Measurements from ENCODE around the gene NRXN3.

Gene NRXN3

DNA sequence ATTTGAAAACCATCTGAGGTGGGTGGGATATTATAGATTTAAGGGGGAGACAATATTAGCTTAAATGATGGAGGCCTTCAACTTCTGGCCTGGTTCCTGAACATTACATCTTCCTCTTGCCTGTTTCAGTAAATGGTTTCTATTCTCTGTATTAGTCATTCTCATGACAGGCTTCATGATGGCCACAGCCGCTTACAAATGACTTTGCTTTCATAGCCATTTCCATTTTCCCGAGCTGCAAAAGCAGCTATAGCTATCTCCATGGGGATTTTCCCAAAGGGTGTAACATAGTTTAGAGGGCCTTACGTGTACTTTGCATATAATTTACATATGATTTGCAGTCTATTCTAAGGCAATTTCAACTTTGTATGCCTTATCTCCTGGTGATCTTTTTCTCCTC, 121.8 kb downstream of the NRXN3 start:
- Histone ChIP-seq H4K20me1 (no peaks in the 10 kb centered on the region), H3K36me3 (no peaks in the 10 kb centered on the region)
- no peak for TF ChIP-seq Cebpa-rat (IDR thresholded peaks at IDR 0.05)

DNA sequence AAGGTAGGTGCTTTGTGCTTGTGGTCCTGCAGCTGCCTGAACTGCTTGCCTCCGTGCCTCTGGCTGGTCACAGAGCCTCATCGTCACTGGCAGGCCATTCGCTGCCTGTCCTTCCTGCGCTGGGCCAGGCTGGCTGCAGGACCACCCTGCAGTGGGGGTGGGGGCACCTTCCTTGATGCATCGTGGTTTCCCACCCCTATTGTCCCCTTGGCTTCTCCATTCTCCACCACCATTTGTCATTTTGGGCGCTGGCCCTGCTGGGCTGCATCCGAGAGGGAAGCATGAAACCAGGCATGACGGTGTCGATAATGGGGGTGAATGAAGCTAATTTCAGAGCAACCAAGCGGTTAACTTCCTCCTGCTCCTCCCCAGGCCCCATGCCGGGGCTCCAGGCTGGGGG, 127.7 kb downstream of the NRXN3 start:
- H3K4me1 ChIP-seq, result peaks cover 0 to 13% (median 5%) of the 10 kb centered on the region in 10 experiments; a peak in 9 of 20 replicates
- no peak overlapping the region for H3K4me3 ChIP-seq
- no peaks in the 10 kb centered on the region for H4K20me1 ChIP-seq
- no peaks in the 10 kb centered on the region for H3K27me3 ChIP-seq
- no peak overlapping the region for H3K27ac ChIP-seq
- no peaks in the 10 kb centered on the region for H3K9me3 ChIP-seq (replicated peaks in 1 of 11)
- no peak overlapping the region for H3K9ac ChIP-seq
- no peak overlapping the region for H3K4me2 ChIP-seq
- no peak for TF ChIP-seq Cebpa-rat (IDR thresholded peaks at IDR 0.05)
- no peaks in the 10 kb centered on the region for H3K36me3 ChIP-seq

More for the DNA sequence above, 121.8 kb downstream of the NRXN3 start:
- H3K9me3 ChIP-seq (replicated peaks in 1 of 11), result no peaks in the 10 kb centered on the region
- no peak overlapping the region for H3K27ac ChIP-seq
- no peaks in the 10 kb centered on the region for H3K4me1 ChIP-seq
- no peak overlapping the region for H3K9ac ChIP-seq
- H3K4me3 ChIP-seq, result no peak overlapping the region
- no peaks in the 10 kb centered on the region for H3K27me3 ChIP-seq
- H3K4me2 ChIP-seq, result no peak overlapping the region

DNA sequence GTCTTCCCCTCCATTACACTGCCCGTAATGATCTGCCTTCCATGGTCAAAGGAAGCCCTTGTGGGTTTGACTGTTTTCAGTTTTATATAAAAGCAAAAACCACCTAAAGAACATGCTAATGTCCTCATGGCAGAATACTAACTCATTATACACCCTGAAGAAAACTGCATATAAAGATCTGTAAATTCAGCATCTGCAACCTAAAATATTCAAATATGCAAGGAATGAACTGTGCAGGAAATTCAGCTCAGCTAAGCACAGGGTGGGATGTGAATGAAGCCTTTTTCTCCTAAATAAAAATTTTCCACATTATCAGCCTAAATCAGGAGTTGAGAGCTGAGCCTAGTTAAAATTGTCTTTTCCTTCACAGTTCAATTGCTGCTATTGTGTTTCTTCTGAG, 128.1 kb downstream of the NRXN3 start:
- Histone ChIP-seq H3K4me3 (no peak overlapping the region), H3K9ac (no peak overlapping the region), H4K20me1 (no peaks in the 10 kb centered on the region), H3K9me3 (replicated peaks in 1 of 11) (no peaks in the 10 kb centered on the region), H3K27ac (no peak overlapping the region), H3K4me2 (no peak overlapping the region), H3K27me3 (no peaks in the 10 kb centered on the region), H3K36me3 (no peaks in the 10 kb centered on the region), H3K4me1 (peaks cover 0 to 13% (median 5%) of the 10 kb centered on the region in 10 experiments; a peak in 9 of 20 replicates)
- no peak for TF ChIP-seq Cebpa-rat (IDR thresholded peaks at IDR 0.05)

DNA sequence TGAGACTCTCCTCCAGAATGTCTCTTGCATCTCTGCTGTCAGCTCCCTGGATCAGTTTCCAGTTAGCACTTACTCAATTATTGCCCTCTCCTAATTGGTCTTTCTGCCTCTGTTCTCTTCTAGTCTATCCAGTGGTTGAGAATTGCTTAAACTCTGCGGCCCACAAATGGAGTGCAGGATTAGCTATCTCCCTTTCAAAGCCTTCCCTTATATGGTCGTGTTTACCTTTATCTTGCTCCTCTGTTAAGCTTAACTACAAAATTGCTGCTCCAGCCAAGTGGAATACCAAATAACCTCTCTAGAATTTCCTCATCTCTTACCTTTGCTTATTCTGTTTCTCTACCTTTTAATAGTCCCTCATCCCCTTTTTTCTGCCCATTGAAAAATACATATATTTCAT, 132.7 kb downstream of the NRXN3 start:
- H3K4me1 ChIP-seq, result peaks cover 0 to 13% (median 5%) of the 10 kb centered on the region in 10 experiments; a peak in 9 of 20 replicates
- no peaks in the 10 kb centered on the region for H3K36me3 ChIP-seq
- H3K4me3 ChIP-seq, result no peak overlapping the region
- TF ChIP-seq Cebpa-rat (IDR thresholded peaks at IDR 0.05), result no peak
- H3K4me2 ChIP-seq, result no peak overlapping the region
- H3K9me3 ChIP-seq (replicated peaks in 1 of 11), result no peaks in the 10 kb centered on the region
- no peaks in the 10 kb centered on the region for H4K20me1 ChIP-seq
- H3K9ac ChIP-seq, result no peak overlapping the region
- no peak overlapping the region for H3K27ac ChIP-seq
- no peaks in the 10 kb centered on the region for H3K27me3 ChIP-seq

DNA sequence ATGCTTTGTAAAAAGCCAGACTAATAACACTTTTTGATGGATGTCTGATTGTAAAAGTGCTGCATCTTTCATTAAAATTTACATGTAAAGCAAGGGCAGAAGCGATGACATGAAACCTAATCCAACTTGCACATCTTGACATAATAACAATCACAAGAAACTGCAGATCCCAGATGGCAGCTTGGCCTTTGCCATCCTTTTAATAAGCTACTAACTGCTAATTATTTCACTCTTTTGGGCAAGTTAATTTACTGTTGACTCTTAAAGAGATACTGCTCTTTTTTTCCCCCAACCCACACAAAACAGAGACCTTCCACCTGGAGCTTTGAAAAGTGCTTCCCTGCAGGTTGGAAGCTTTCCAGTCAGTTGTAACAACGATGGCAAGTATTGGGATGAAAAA, 137.5 kb downstream of the NRXN3 start:
- H3K9ac ChIP-seq, result no peak overlapping the region
- H3K4me1 ChIP-seq, result peaks cover 0 to 21% (median 10%) of the 10 kb centered on the region in 10 experiments; a peak in 13 of 20 replicates
- no peak for TF ChIP-seq Cebpa-rat (IDR thresholded peaks at IDR 0.05)
- H3K4me3 ChIP-seq, result no peak overlapping the region
- no peaks in the 10 kb centered on the region for H4K20me1 ChIP-seq
- no peaks in the 10 kb centered on the region for H3K9me3 ChIP-seq (replicated peaks in 1 of 11)
- H3K27me3 ChIP-seq, result no peaks in the 10 kb centered on the region
- H3K4me2 ChIP-seq, result no peak overlapping the region
- no peak overlapping the region for H3K27ac ChIP-seq
- H3K36me3 ChIP-seq, result no peaks in the 10 kb centered on the region

DNA sequence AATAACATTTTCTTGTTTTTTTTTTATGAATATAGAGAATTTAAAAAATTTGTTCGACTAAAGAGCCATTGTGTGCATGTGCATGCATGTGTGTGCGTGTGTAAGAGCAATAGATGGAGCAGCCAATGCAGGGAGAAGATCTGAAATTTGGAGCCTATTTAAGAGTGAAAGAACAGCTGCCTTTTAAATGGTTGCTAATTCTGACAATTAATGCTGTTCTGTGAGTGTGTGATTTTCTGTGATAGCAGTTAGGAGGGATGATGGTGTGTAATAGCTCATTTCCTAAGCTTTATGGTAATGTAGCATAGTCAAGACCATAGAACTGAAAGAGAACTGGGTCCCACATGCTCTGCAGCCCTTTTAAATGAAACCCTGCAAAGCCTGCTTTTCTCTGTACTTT, 137.9 kb downstream of the NRXN3 start:
- no peaks in the 10 kb centered on the region for H3K9me3 ChIP-seq (replicated peaks in 1 of 11)
- no peaks in the 10 kb centered on the region for H3K36me3 ChIP-seq

DNA sequence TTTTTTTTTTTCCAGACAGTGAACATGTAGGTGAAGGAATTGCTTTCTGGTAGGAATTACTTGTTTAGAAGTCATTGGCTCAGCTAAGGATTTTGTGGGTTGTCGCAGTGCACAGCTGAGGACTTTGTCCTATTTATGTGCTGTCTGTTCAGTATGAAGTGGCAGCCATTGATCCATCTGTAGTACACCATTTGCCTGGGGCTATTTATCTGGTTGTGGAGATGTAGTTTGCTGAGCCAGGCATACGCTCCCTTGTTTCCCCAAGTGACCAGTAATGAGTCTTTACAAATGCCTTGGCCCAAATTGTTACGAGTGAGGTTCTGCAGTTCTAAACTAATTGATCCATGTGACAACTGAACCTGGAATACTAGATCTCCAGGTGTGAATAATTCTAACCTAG, 140.1 kb downstream of the NRXN3 start:
- Histone ChIP-seq H3K27me3 (no peaks in the 10 kb centered on the region), H3K27ac (no peak overlapping the region), H3K4me1 (peaks cover 0 to 39% (median 16%) of the 10 kb centered on the region in 10 experiments; a peak in 13 of 20 replicates), H3K4me3 (no peak overlapping the region), H3K4me2 (no peak overlapping the region), H3K9me3 (replicated peaks in 1 of 11) (no peaks in the 10 kb centered on the region), H3K9ac (no peak overlapping the region), H4K20me1 (no peaks in the 10 kb centered on the region), H3K36me3 (no peaks in the 10 kb centered on the region)
- no peak for TF ChIP-seq Cebpa-rat (IDR thresholded peaks at IDR 0.05)

More for the DNA sequence above, 137.9 kb downstream of the NRXN3 start:
- no peak overlapping the region for H3K4me2 ChIP-seq
- H3K4me3 ChIP-seq, result no peak overlapping the region
- no peaks in the 10 kb centered on the region for H3K27me3 ChIP-seq
- no peak overlapping the region for H3K27ac ChIP-seq
- H4K20me1 ChIP-seq, result no peaks in the 10 kb centered on the region
- TF ChIP-seq Cebpa-rat (IDR thresholded peaks at IDR 0.05), result no peak
- H3K4me1 ChIP-seq, result peaks cover 0 to 25% (median 14%) of the 10 kb centered on the region in 10 experiments; a peak in 13 of 20 replicates
- H3K9ac ChIP-seq, result no peak overlapping the region

DNA sequence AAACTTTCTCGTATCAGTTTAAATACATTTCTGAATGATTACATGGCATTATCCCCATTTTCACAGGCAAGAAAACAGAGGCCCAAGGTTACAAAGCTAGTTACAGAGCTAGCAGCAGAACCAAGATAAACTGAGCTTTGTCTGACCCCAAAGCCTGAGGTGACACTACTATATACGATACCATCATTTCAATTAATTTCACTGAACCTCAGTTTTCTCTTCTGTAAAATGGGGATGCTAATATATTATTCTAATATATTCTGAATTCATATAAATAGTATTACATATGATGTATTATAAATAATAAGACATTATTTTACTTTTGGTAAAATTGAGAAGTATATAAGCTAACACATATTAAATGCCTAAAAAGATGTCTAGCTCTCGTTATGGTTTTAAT, 143.3 kb downstream of the NRXN3 start:
- Histone ChIP-seq H3K9ac (no peak overlapping the region), H3K27ac (no peak overlapping the region; a peak in 1 of 22 replicates), H3K4me3 (no peak overlapping the region), H3K4me2 (peak overlapping the region in 1 of 11 experiments; percentile 73; a peak in 2 of 22 replicates), H3K36me3 (no peaks in the 10 kb centered on the region), H4K20me1 (no peaks in the 10 kb centered on the region), H3K27me3 (no peaks in the 10 kb centered on the region), H3K9me3 (replicated peaks in 1 of 11) (no peaks in the 10 kb centered on the region), H3K4me1 (peaks cover 0 to 67% (median 24%) of the 10 kb centered on the region in 10 experiments; a peak in 16 of 20 replicates)
- TF ChIP-seq Cebpa-rat (IDR thresholded peaks at IDR 0.05), result no peak

DNA sequence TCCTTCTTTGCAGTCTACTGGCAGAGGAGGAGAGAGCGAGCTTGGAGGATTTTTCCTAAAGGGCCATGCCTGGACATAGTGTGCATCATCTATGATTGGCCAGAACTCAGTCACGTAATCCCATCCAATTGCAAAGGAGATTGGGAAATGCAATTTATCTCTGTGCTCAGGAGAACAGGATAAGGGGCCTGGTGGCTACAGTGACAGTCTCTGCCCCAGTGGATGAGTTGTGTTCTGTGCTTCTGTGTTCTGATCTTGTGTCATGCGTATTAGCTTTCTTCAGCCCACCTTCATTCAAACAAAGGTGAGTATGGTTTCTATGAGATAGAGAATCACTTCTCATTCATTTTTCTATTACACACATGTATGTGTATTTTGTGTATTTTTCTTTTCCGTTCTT, 144.3 kb downstream of the NRXN3 start:
- Histone ChIP-seq H3K4me2 (0 out of 22 replicates have a peak overlapping the region, but pooled peaks of 1 of the 11 experiments have one; percentile 4), H3K9ac (no peak overlapping the region), H3K27me3 (no peaks in the 10 kb centered on the region), H3K4me3 (no peak overlapping the region), H3K9me3 (replicated peaks in 1 of 11) (no peaks in the 10 kb centered on the region), H3K36me3 (no peaks in the 10 kb centered on the region), H3K4me1 (peaks cover 0 to 67% (median 24%) of the 10 kb centered on the region in 10 experiments; a peak in 16 of 20 replicates), H4K20me1 (no peaks in the 10 kb centered on the region), H3K27ac (no peak overlapping the region)
- no peak for TF ChIP-seq Cebpa-rat (IDR thresholded peaks at IDR 0.05)

DNA sequence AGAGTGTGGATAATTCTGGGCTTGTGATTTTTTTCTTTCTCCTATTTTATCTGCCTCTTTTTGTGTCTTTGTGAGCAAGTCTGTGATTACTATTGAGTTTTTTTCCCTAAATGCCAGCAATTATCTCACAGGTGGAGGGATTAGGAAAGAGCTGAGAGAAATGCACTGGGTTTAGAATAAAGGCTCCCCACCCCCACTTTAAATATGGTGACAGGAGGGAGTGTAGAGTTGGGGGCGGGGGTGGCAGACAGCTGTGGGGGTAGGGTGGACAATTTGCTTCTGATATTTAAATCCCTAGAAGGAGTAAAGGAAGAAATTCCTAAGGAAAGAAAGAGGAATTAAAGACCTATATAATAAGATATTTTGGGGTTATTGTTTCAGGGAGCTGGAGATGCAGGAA, 145.9 kb downstream of the NRXN3 start:
- Histone ChIP-seq H3K27me3 (no peaks in the 10 kb centered on the region), H3K9ac (peak overlapping the region in 1 of 11 experiments; percentile 58; a peak in 1 of 22 replicates), H4K20me1 (no peaks in the 10 kb centered on the region), H3K4me2 (peak overlapping the region in 3 of 11 experiments; percentile 53 to 80 (median 60); a peak in 5 of 22 replicates), H3K27ac (peak overlapping the region in 3 of 11 experiments; percentile 70 to 87 (median 73); a peak in 5 of 22 replicates), H3K36me3 (no peaks in the 10 kb centered on the region), H3K4me1 (peaks cover 0 to 62% (median 24%) of the 10 kb centered on the region in 10 experiments; a peak in 16 of 20 replicates), H3K9me3 (replicated peaks in 1 of 11) (no peaks in the 10 kb centered on the region), H3K4me3 (no peak overlapping the region)
- no peak for TF ChIP-seq Cebpa-rat (IDR thresholded peaks at IDR 0.05)

All from BLaER1 treated with 17β-estradiol and CSF1 and Interleukin-3, amounts not matched to agents 10 nM and 100 nM (cell line).